HuH-7.5 (cell line): ENCODE measurements around the gene SEPTIN14.
"Not testable (repeated sequence)": the region's sequence is repeated elsewhere in the genome, so short reads cannot be mapped to it uniquely, and the experiment has no call there.

Source experiments
- DNase-seq: peaks from one replicate; pipeline ENCODE4 v3.0.0; 2011; ENCODE audit warnings: low spot score

SEPTIN14 gene

GRCh38 chr7:55784151-55784550 lies 78.4 kb downstream of the SEPTIN14 start:
- no peak for DNase-seq

GRCh38 chr7:55778631-55779030 lies 83.9 kb downstream of the SEPTIN14 start:
- DNase-seq, result no peak

- DNase-seq, result no peak
These were observed 86.4 kb downstream of the SEPTIN14 start for GRCh38 chr7:55776196-55776595.

- DNase-seq, result no peak
These were observed 87.5 kb downstream of the SEPTIN14 start for GRCh38 chr7:55775051-55775420.

- no peak for DNase-seq
These were observed 88.1 kb downstream of the SEPTIN14 start for GRCh38 chr7:55774327-55775050.

- no peak for DNase-seq
These were observed 91.8 kb downstream of the SEPTIN14 start for GRCh38 chr7:55770778-55771177.

GRCh38 chr7:55753274-55753862 lies 109.2 kb downstream of the SEPTIN14 start:
- not testable (repeated sequence) for DNase-seq

- not testable (repeated sequence) for DNase-seq
These were observed 117.8 kb downstream of the SEPTIN14 start for GRCh38 chr7:55744706-55745105.
